Activated CD4-positive, alpha-beta T cell treated with anti-CD3 and anti-CD28 coated beads for 4 hours (primary cell): ENCODE measurements around the gene PTPRN2.

Experiments
- DNase-seq, 2 donors: peaks; one replicate each; pipeline ENCODE4 v3.0.0-alpha.2; 2020

The PTPRN2 gene

DNA sequence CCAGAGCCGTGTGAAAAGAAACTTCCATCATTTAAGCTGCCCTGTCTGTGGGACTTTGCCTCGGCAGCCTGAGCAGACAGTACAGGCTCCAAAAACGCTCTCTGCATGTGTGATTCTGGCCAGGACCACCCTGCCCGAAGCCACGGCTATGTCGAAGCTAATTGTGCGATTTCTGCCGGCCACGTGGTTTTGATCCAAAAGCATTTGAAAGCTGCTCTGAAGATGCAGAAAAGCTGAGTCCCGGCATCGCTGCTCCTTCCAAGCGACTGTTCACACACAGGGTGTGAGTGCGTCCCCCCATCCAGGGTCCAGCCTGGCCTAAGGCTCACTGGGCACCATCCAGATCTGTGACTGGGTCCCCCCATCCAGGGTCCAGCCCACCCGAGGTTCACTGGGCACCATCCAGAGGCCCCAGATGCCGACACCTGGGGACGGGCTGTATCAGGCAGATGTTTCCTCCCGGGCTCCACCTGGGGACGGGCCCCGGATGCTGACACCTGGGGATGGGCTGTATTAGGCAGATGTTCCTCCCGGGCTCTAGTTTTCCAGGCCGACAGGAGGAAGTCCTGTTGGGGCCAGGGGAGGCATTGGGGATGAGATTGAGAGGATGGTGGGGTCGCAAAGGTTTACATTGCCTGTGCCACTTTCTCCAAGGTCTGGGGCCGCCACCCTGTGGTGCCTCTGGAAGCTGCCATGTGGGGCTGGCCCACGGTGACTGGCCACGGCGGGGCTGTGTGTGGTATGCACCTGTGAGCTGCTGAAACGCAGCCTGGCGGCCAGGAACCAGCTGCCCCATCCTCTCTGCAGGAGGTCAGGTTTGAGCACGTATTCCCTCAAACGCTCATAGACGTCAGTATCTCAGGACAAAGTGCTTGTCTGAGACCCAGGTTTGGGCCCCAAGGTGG, 723.5 kb downstream of the PTPRN2 start:
- DNase-seq = no peak

GRCh38 chr7:157863176-157863575, 724.4 kb downstream of the PTPRN2 start:
- DNase-seq = no peak

- no peak for DNase-seq
These were observed 724.9 kb downstream of the PTPRN2 start for GRCh38 chr7:157862731-157863130.

DNA sequence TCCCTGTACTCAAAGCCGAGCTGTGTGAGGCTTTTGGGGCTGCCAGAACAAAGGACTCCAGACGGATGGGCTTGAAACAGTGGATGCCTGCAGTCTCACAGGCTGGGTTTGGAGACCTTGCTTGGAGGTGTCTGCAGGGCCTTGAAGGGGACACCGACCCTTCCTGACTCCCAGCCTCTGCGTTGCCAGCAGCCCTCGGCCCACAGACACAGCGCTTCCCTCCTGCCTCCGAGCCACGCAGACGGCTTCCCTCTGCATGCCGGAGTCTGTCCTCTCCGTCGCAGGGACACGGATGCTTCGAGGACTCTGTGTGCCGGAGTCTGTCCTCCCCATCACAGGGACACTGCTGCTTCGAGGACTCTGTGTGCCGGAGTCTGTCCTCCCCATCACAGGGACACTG, 726.1 kb downstream of the PTPRN2 start:
- DNase-seq = no peak

GRCh38 chr7:157861031-157861491, 726.6 kb downstream of the PTPRN2 start:
- DNase-seq = no peak

DNA sequence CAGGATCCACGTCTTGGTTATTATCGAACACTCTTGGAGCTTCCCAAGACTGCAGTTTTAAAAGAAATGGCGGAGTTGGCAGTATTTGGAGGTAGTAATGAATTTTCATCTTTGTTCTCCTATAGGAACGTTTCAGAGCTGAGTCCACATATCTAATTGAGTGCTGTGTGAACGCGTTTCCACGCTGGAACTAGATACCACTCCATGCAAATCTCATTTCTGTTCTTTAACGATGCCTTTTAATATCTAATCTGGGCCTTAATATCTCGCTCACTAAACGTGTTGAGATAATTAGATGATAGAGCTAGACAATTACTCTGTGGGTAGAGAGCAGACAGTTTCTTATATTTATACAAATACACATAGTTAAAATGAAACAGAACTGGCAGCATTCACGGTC, 727.2 kb downstream of the PTPRN2 start:
- DNase-seq = no peak

GRCh38 chr7:157859915-157860314, 727.7 kb downstream of the PTPRN2 start:
- DNase-seq = no peak

- DNase-seq = no peak
These were observed 730.0 kb downstream of the PTPRN2 start for GRCh38 chr7:157857578-157858075.

DNA sequence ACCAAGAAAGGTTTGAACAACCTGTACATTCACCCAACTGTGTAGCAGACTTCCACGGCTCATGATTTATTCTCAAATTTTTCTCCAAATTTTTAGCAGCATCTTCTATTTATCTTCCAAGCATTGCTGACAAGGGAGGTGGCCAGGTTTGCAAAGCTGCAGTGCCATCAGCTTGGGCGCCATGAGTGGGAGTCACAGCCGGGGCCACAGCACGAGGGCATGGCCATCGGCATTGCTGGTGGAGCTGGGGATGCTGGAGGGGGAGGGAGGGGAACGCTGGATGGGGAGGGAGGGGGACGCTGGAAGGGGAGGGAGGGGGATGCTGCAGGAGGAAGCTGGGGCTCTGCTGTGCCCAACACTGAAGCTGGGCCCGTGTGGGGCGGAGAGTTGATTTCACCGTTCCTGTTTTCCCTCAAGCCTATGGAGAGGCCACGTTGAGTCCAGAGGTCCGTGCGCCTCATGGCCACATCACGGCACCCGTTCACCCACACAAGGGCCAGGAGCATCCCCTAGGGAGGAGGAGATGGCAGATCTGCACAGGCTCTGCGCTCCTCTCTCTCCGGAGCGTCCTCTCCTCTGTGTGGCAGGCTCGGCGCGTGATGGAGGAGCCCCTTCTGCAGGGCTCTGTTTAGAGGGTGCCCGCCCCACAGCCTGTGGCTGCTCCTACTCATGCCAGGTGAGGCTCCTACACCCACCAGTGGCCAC, 730.6 kb downstream of the PTPRN2 start:
- no peak for DNase-seq

GRCh38 chr7:157855452-157856213, 732.0 kb downstream of the PTPRN2 start:
- DNase-seq = no peak

GRCh38 chr7:157855016-157855415, 732.6 kb downstream of the PTPRN2 start:
- no peak for DNase-seq

- DNase-seq = no peak
These were observed 733.3 kb downstream of the PTPRN2 start for GRCh38 chr7:157854066-157854891.

- DNase-seq = no peak
These were observed 733.9 kb downstream of the PTPRN2 start for GRCh38 chr7:157853789-157854065.

GRCh38 chr7:157853076-157853788, 734.4 kb downstream of the PTPRN2 start:
- no peak for DNase-seq

GRCh38 chr7:157851501-157852067, 736.0 kb downstream of the PTPRN2 start:
- DNase-seq = peak; percentile 61 to 73

DNA sequence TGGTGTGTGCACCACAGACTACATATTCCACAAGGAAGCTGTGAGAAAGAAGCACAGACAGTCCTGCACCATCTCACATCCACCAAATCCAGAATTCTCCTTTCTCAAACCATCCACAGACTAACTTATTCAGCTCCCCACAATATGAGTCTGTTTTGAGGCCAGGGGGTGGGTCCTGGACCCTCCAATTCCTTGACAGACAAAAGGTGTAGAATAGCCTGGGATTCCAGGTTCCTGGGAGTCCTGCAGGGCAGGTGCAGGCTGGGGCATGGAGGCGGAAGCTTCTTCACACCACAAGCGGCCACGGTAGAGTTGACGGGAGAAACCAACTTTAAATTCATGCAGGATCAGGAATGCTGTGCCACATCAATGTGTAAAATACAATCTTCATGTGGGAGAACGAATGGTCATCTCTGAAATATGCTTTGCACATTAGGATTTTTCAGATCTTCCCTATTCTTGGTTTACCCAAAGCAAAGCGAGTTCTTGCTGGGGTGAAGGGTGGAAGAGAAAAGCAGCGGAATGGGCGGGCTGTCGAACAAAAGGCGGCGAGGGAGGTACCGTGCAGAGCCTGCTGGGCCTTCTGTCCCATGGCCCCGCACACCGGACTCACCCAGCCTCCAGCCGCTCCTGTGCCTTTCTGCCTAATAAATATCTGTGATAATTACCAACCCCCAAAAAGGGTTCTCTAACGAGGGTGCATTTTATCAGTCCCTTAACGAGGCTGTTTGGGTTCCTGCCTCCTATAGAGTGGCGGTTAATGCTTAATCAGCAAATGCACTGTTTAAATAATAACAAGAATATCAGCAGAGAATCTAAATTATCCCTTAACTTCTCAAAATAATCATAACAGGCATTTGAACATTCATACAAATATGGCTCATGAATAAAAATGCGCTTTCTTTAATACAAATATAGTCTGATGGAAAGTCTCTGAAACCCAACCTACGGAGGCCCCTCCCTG, 736.9 kb downstream of the PTPRN2 start:
- no peak for DNase-seq

- DNase-seq = no peak
These were observed 737.9 kb downstream of the PTPRN2 start for GRCh38 chr7:157849726-157850125.

DNA sequence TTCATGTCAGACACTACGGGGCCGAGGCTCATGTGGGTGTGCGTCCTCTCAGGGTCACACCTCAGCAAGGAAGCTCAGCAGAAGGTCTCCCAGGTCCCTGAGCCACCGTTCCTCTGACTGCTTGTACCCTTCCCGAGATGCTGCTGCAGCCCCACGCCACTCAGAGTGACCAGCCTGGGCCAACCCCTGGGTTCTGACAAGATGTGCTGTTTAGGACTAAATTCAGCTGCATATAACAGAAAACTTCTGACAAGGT, 738.4 kb downstream of the PTPRN2 start:
- no peak for DNase-seq

- DNase-seq = no peak
These were observed 738.9 kb downstream of the PTPRN2 start for GRCh38 chr7:157848508-157849340.
